ENCODE results near the gene MAN2B2. TPM values are rescaled to one million over a fixed set of nuclear protein-coding genes. Genes with fewer than 3 reads are reported as not detected.
A peak's percentile ranks its signal among the peaks of the same experiment; 100 is the strongest.
"Not testable (repeated sequence)": the region's sequence is repeated elsewhere in the genome, so short reads cannot be mapped to it uniquely, and the experiment has no call there.

The MAN2B2 gene
- total RNA-seq, 2 donors from 2014 or later, result 22.4 to 28.3 TPM

DNA sequence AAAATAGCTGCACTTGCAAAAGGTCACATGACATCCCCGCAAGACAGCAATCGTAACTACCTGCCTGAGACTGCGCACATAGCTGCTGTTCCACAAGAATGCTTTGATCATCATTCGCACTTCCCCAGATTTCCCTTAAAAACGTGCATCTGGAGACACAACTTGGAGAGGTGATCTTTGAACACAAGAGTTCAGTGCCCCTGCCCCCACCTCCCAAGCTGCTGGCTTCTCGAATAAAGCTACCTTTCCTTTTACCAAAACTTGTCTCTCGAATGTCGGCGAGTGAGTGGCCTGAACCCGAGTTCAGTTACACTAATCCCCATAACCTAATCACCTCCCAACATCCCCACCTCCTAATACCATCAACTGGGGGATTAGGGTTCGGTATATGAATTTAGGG lies 51.1 kb downstream of the MAN2B2 start:
- Histone ChIP-seq H3K4me3 (no peak overlapping the region), H3K27ac (no peak overlapping the region), H3K4me1 (no peaks in the 10 kb centered on the region), H3K27me3 (no peaks in the 10 kb centered on the region), H3K36me3 (replicated peaks in 1 of 2; ENCODE audit: insufficient read depth in 1 of 2, low read depth in 2 of 2) (no peaks in the 10 kb centered on the region), H3K9me3 (no peaks in the 10 kb centered on the region)
- ATAC-seq (no peak), DNase-seq (no peak)
- no peak for TF ChIP-seq POLR2A (IDR thresholded peaks at IDR 0.05)
- TF ChIP-seq, protein P1, sequence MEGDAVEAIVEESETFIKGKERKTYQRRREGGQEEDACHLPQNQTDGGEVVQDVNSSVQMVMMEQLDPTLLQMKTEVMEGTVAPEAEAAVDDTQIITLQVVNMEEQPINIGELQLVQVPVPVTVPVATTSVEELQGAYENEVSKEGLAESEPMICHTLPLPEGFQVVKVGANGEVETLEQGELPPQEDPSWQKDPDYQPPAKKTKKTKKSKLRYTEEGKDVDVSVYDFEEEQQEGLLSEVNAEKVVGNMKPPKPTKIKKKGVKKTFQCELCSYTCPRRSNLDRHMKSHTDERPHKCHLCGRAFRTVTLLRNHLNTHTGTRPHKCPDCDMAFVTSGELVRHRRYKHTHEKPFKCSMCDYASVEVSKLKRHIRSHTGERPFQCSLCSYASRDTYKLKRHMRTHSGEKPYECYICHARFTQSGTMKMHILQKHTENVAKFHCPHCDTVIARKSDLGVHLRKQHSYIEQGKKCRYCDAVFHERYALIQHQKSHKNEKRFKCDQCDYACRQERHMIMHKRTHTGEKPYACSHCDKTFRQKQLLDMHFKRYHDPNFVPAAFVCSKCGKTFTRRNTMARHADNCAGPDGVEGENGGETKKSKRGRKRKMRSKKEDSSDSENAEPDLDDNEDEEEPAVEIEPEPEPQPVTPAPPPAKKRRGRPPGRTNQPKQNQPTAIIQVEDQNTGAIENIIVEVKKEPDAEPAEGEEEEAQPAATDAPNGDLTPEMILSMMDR (IDR thresholded peaks at IDR 0.05), result no peak
- intact Hi-C loops (cut with DNase I), result no loop called here
- WGBS, 2 donors, result 72 to 89% methylated on average over 11 of the region's 11 CpGs

DNA sequence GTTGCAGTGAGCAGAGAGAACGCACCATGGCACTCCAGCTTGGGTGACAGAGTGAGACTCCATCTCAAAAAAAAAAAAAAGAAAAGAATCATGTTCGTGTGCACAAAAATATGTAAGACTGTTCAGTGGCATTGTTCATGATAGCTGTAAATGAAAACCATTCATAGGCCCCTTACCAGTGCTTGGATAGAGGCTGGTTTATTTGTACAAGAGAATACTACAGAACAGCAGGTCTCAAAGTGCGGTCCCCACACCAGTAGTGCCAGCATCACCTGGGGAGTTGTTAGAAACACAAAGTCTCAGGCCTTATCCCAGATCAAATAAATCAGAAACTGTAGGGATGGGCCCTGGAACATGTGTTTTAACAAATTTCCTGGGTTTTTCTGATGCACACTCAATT lies 52.8 kb downstream of the MAN2B2 start:
- DNase-seq (no peak), ATAC-seq (no peak)
- 57 to 77% methylated on average over 3 of the region's 3 CpGs for WGBS, 2 donors
- intact Hi-C loops (cut with DNase I), result no loop called here
- TF ChIP-seq, protein P1 (IDR thresholded peaks at IDR 0.05), result no peak
- no peak for TF ChIP-seq POLR2A (IDR thresholded peaks at IDR 0.05)
- Histone ChIP-seq H3K4me3 (no peak overlapping the region), H3K9me3 (no peaks in the 10 kb centered on the region), H3K36me3 (replicated peaks in 1 of 2; ENCODE audit: insufficient read depth in 1 of 2, low read depth in 2 of 2) (no peaks in the 10 kb centered on the region), H3K27me3 (no peaks in the 10 kb centered on the region), H3K27ac (no peak overlapping the region), H3K4me1 (no peaks in the 10 kb centered on the region)

DNA sequence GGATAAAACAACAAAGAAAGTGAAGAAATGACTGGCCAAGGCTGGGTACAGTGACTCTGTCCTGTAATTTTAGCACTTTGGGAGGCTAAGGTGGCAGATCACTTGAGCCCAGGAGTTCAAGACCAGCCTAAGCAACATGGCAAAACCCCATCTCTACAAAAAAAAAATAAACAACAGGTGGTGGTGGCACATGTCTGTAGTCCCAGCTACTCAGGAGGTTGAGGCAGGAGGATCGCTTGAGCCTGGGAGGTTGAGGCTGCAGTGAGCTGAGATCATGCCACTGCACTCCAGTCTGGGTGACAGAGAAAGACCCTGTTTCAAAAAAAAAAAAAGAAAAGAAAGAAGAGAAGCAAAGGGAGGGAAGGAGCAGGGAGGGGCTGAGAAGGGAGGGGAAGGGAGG lies 53.5 kb downstream of the MAN2B2 start:
- H3K4me3 ChIP-seq; H3K27me3 ChIP-seq; H3K36me3 ChIP-seq (replicated peaks in 1 of 2; ENCODE audit: insufficient read depth in 1 of 2, low read depth in 2 of 2); H3K9me3 ChIP-seq; ATAC-seq; H3K4me1 ChIP-seq; DNase-seq; intact Hi-C loops (cut with DNase I); H3K27ac ChIP-seq: not testable (repeated sequence)
- WGBS, 2 donors, result 75 to 83% methylated on average over 1 of the region's 1 CpG

DNA sequence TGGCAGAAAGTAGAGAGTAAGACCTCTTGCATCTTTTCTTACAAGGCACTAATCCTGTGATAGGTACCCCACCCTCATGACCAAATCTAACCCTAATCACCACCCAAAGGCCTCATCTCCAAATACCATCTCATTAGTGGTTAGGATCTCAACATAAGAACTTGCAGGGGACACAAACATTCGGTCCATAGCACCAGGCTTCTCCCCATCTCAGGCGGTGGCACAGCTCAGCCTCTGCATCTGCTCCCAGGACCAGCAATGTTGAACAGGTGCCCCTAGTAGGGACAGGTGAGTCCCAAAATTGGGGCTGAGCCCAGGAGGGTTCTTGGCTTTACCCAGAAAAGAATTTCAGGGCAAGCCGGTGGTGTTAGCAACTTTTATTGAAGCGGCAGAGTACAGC lies 57.1 kb downstream of the MAN2B2 start:
- no peaks in the 10 kb centered on the region for H3K36me3 ChIP-seq (replicated peaks in 1 of 2; ENCODE audit: insufficient read depth in 1 of 2, low read depth in 2 of 2)
- DNase-seq, result no peak
- no peaks in the 10 kb centered on the region for H3K4me1 ChIP-seq
- no peaks in the 10 kb centered on the region for H3K27me3 ChIP-seq
- no peak overlapping the region for H3K4me3 ChIP-seq
- no peak for TF ChIP-seq POLR2A (IDR thresholded peaks at IDR 0.05)
- TF ChIP-seq, protein P1 (IDR thresholded peaks at IDR 0.05), result no peak
- no peak for ATAC-seq
- peak overlapping the region in 1 of 4 donors; percentile 41 for H3K27ac ChIP-seq
- 81 to 92% methylated on average over 2 to 4 of the region's 4 CpGs for WGBS, 2 donors
- H3K9me3 ChIP-seq, result no peaks in the 10 kb centered on the region
- intact Hi-C loops (cut with DNase I), result no loop called here

DNA sequence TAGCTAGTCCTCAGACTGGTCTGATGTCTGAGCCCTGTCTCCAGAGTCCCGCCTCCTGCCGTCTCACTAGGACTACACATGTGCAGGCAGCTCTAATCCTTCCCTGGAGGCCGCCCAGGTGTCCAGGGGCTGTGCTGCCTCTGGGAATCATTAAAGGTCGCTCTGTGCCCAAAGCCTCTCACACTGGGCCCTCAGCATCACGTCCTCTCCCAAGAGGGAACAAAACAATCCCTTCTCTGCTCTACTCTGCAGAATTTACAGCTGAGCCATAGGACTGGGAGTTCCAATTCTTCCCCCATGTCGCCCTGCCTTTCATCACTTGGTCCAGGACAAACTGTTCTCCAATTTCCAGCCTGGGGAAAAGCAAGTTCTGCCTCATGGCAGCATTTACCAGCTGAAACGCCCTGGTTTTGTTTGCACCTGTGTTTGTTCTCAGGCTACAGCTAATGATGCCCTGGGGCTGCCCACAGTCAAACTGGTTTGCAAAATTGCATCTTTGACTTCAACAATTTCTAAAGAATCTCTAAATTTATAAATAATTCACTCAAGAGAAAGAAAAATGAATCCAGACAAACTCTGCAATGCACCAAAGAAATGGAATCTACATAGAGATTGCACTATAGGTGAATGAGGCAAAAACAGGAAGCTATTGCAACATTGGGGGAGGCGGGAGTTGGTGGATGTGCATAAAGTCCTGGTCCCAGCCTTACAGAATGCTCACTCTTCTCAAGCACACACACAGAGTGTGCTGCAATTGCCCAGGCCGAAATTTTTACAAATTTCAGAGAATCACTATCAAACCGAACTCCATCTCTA lies 58.3 kb downstream of the MAN2B2 start:
- intact Hi-C loops (cut with DNase I), result no loop called here
- DNase-seq (peak in 3 of 4 donors; percentile 20 to 68 (median 29)), ATAC-seq (peak; percentile 30)
- no peak for TF ChIP-seq POLR2A (IDR thresholded peaks at IDR 0.05)
- TF ChIP-seq, protein P1 (IDR thresholded peaks at IDR 0.05), result no peak
- WGBS, 2 donors, result 66 to 73% methylated on average over 9 to 10 of the region's 10 CpGs
- no peak overlapping the region for H3K4me3 ChIP-seq
- no peaks in the 10 kb centered on the region for H3K27me3 ChIP-seq
- H3K27ac ChIP-seq, result peak overlapping the region in 1 of 4 donors; percentile 41
- no peaks in the 10 kb centered on the region for H3K9me3 ChIP-seq
- no peaks in the 10 kb centered on the region for H3K4me1 ChIP-seq
- H3K36me3 ChIP-seq (replicated peaks in 1 of 2; ENCODE audit: insufficient read depth in 1 of 2, low read depth in 2 of 2), result no peaks in the 10 kb centered on the region
